SK-N-SH (cell line): ENCODE measurements around the gene ABL2.
"Not testable (repeated sequence)": the region's sequence is repeated elsewhere in the genome, so short reads cannot be mapped to it uniquely, and the experiment has no call there.

ENCODE experiments used
- CTCF ChIP-seq: fragments of 200-600 bp; sonication (generic); IDR thresholded peaks from 2 replicates; pipeline ENCODE4 v1.6.1; 2017; ENCODE audit warnings: antibody characterized with exemption, mild to moderate bottlenecking, moderate library complexity
- EZH2phosphoT487 ChIP-seq: fragments of 200-600 bp; sonication (generic); IDR thresholded peaks from 2 replicates; pipeline ENCODE4 v1.6.1; 2017; ENCODE audit warnings: low read depth, mixed run types, mild to moderate bottlenecking, antibody characterized with exemption, moderate library complexity, borderline replicate concordance
- PBX3 ChIP-seq: IDR thresholded peaks from 2 replicates; pipeline ENCODE4; 2012
- RAD21 ChIP-seq: IDR thresholded peaks from 2 replicates; pipeline ENCODE4 v1.6.1; 2012; ENCODE audit warnings: mild to moderate bottlenecking, low read length
- REST ChIP-seq: IDR thresholded peaks from 2 replicates; pipeline ENCODE4 v1.6.1; 2012; ENCODE audit warnings: mild to moderate bottlenecking, low read depth, low read length, moderate library complexity
- RFX5 ChIP-seq: IDR thresholded peaks from 2 replicates; pipeline ENCODE4 v1.6.1; 2012; ENCODE audit warnings: mild to moderate bottlenecking, improper control_type of control experiment, low read length
- SIN3A ChIP-seq: IDR thresholded peaks from 2 replicates; pipeline ENCODE4 v1.6.1; 2012; ENCODE audit warnings: low read depth, mild to moderate bottlenecking, low read length, moderate library complexity, borderline replicate concordance
- SMC3 ChIP-seq: IDR thresholded peaks from 2 replicates; pipeline ENCODE4 v1.6.1; 2012; ENCODE audit warnings: low read depth, low read length, improper control_type of control experiment
- TAF1 ChIP-seq: IDR thresholded peaks from 2 replicates; pipeline ENCODE4 v1.6.1; 2012; ENCODE audit warnings: low read depth, mild to moderate bottlenecking, low read length, moderate library complexity, borderline replicate concordance
- USF2 ChIP-seq: fragments of 150-350 bp; IDR thresholded peaks from 2 replicates; pipeline ENCODE4 v1.6.1; 2017; ENCODE audit warnings: antibody characterized with exemption, low read length, low read depth, borderline replicate concordance

- TF ChIP-seq CTCF, USF2, PBX3, TAF1, RFX5, SIN3A, RAD21, REST, EZH2phosphoT487, SMC3: not testable (repeated sequence)
Observed at GRCh38 chr1:179224466-179224865, 5.0 kb downstream of the ABL2 start.
